Colonic mucosa (tissue), 4 donors: ENCODE measurements around the gene LSM2. TPM values are rescaled to one million over a fixed set of nuclear protein-coding genes. Genes with fewer than 3 reads are reported as not detected.

Experiments used
- DNase-seq: peaks from one replicate; pipeline ENCODE4 v3.0.0-alpha.2; 2020
- H3K27ac ChIP-seq: fragments of 200-600 bp; one replicate; pipeline ENCODE4 v1.8.0; 2021
- H3K27me3 ChIP-seq: fragments of 200-600 bp; one replicate; pipeline ENCODE4 v1.8.0; 2021
- H3K36me3 ChIP-seq: fragments of 200-600 bp; one replicate; pipeline ENCODE4 v1.8.0; 2021
- H3K4me1 ChIP-seq: fragments of 200-600 bp; one replicate; pipeline ENCODE4 v1.8.0; 2021; ENCODE audit warnings: mild to moderate bottlenecking
- H3K4me3 ChIP-seq: fragments of 200-600 bp; one replicate; pipeline ENCODE4 v1.8.0; 2021
- H3K9ac ChIP-seq, 2 donors: one replicate each; pipeline ENCODE4 v1.7.0; 2013; ENCODE audit warnings: control low read depth in 2 of 2, low read depth in 2 of 2, low read length in 2 of 2
- H3K9me3 ChIP-seq: fragments of 200-600 bp; one replicate; pipeline ENCODE4 v1.8.0; 2021
- CTCF ChIP-seq: fragments of 200-600 bp; IDR thresholded peaks from one replicate; pipeline ENCODE4 v1.8.0; 2022; ENCODE audit warnings: antibody characterized with exemption, mild to moderate bottlenecking
- intact Hi-C: fragments of 100-400 bp; cut with DNase I; formaldehyde crosslinking; loops from one replicate; pipeline ENCODE4 v1.14.1; 2022
- total RNA-seq, 2 donors: library from RNA; stranded (reverse); fragmentation: NEBNext Ultra II Directional in 1 of 2; extraction: Animal tissue kit (Norgen Biotek cat#: 25700) in 1 of 2; gene quantifications; one replicate each; pipeline ENCODE4 v1.2.1, GENCODE V29; 2021
- donor health status: healthy.
- donor health status: DM: no; HTN: no; CAD: no.
- donor health status: DM: no; HTN: no; CAD: no.

The LSM2 gene
- total RNA-seq, 2 donors from 2014 or later, result 37.6 to 61.3 TPM

GRCh38 chr6:31761343-31761742 lies 45.4 kb downstream of the LSM2 start:
- no peak overlapping the region for H3K9ac ChIP-seq
- no peaks in the 10 kb centered on the region for H3K4me1 ChIP-seq
- H3K9me3 ChIP-seq, result no peaks in the 10 kb centered on the region
- no peaks in the 10 kb centered on the region for H3K36me3 ChIP-seq
- no peak overlapping the region for H3K27ac ChIP-seq
- DNase-seq, result no peak
- no peaks in the 10 kb centered on the region for H3K27me3 ChIP-seq
- TF ChIP-seq CTCF, result no peak
- intact Hi-C loops, result loop anchor here (10.0 kb wide), 1 partner anchor 193 kb away; the partner anchor contains the start of genes NELFE and SKIC2
- no peak overlapping the region for H3K4me3 ChIP-seq

- Histone ChIP-seq H3K36me3 (no peaks in the 10 kb centered on the region), H3K27ac (no peak overlapping the region), H3K4me3 (no peak overlapping the region), H3K4me1 (no peaks in the 10 kb centered on the region), H3K9ac (no peak overlapping the region), H3K27me3 (no peaks in the 10 kb centered on the region), H3K9me3 (no peaks in the 10 kb centered on the region)
- no peak for TF ChIP-seq CTCF
- DNase-seq, result no peak
- intact Hi-C loops, result loop anchor here (10.0 kb wide), 1 partner anchor 194 kb away; the partner anchor contains the start of genes NELFE and SKIC2
These were observed 46.0 kb downstream of the LSM2 start for GRCh38 chr6:31760790-31761189.

DNA sequence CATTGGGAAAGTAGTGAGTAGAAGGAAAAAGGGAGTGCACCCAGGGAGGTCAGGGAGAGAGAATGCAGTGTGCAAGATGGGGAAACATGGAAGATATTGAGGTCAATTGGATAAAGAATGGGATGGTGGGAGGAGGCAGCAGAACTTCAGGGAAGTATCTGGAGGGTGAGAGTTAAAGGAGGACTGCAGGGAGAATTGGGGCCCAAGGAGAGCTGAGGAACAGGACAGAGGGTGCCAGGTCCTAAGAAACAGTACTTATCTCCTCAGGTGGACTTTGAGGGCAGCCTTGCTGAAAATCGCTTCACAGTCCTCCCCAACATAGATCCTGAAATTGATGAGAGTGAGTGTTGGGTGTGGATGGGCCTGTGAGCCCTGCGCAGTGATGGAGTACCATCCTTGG lies 48.5 kb downstream of the LSM2 start:
- Histone ChIP-seq H3K9ac (no peak overlapping the region), H3K4me1 (no peaks in the 10 kb centered on the region), H3K27ac (no peak overlapping the region), H3K27me3 (no peaks in the 10 kb centered on the region), H3K36me3 (no peaks in the 10 kb centered on the region), H3K9me3 (no peaks in the 10 kb centered on the region), H3K4me3 (no peak overlapping the region)
- no peak for TF ChIP-seq CTCF
- intact Hi-C loops, result no loop called here
- no peak for DNase-seq

DNA sequence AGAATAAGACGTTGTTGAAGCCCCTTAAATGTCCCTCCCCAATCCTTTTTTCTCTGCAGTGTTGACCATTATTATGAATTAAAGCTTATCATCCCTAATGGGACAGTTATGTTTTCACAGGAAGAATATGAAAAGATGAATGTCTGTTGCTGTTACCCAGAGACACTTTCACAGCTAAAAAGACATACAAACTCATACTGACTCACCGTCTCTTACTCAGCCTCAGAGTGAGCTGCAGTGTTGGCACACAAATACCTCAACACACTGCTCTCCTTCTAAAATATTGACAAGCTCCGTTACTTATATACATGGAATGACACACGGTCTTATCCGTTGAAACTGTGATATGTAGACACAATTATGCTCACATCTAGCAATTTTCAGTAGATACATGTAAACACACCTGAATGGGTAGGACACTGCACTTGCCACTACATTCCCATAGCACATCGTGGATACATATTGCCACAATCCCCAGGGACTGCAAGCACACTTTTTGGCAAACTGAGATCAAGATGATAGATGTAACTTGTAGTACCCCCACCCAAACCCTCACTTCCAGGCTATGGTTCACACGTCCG lies 53.9 kb downstream of the LSM2 start:
- Histone ChIP-seq H3K9me3 (no peaks in the 10 kb centered on the region), H3K4me3 (no peak overlapping the region), H3K9ac (no peak overlapping the region), H3K27me3 (no peaks in the 10 kb centered on the region), H3K4me1 (no peaks in the 10 kb centered on the region), H3K27ac (no peak overlapping the region), H3K36me3 (no peaks in the 10 kb centered on the region)
- no peak for DNase-seq
- TF ChIP-seq CTCF, result no peak
- intact Hi-C loops, result no loop called here

GRCh38 chr6:31750411-31751022 lies 56.2 kb downstream of the LSM2 start:
- Histone ChIP-seq H3K27ac (no peak overlapping the region), H3K9me3 (no peaks in the 10 kb centered on the region), H3K4me3 (no peak overlapping the region), H3K27me3 (no peaks in the 10 kb centered on the region), H3K4me1 (no peaks in the 10 kb centered on the region), H3K9ac (no peak overlapping the region), H3K36me3 (no peaks in the 10 kb centered on the region)
- TF ChIP-seq CTCF, result no peak
- no peak for DNase-seq
- intact Hi-C loops, result no loop called here
